B cell (primary cell): ENCODE data around the gene C2orf92. TPM values are rescaled to one million over a fixed set of nuclear protein-coding genes. Genes with fewer than 3 reads are reported as not detected.

ENCODE experiments used
- ATAC-seq: fragments of 200-7000 bp; cut with Tn5 transposase; one replicate; pipeline ENCODE4 v1.10.0; 2021; ENCODE audit warnings: low read depth, mild to moderate bottlenecking, moderate number of reproducible peaks, moderate library complexity
- CTCF ChIA-PET: fragments of 350-600 bp; sonication (Branson Sonifier 250); formaldehyde crosslinking; loops from one replicate; lab custom pipeline; 2021; ENCODE audit warnings: antibody characterized with exemption, inconsistent platforms; lab: Charles Lee
- POLR2A ChIA-PET: fragments of 350-600 bp; sonication (Branson Sonifier 250); formaldehyde crosslinking; loops from one replicate; lab custom pipeline; 2021; ENCODE audit warnings: antibody characterized with exemption; lab: Charles Lee
- DNase-seq: peaks from one replicate; pipeline ENCODE4 v3.0.0; 2013
- H2AFZ ChIP-seq: 2 replicates; pipeline ENCODE4 v1.6.1; 2012; ENCODE audit warnings: mild to moderate bottlenecking, low read depth, low read length; ENCODE audit not compliant: insufficient read depth, poor library complexity, severe bottlenecking
- H3K27ac ChIP-seq, 2 donors: 1 replicate in 1 of 2; 2 replicates in 1 of 2; pipeline ENCODE4 v1.5.1; 2012 to 2013; ENCODE audit warnings: low read length in 2 of 2, mild to moderate bottlenecking in 2 of 2, moderate library complexity in 1 of 2
- H3K27me3 ChIP-seq, 4 experiments: fragments of 200-600 bp in 1 of 4; sonication (generic) in 1 of 4; replicated peaks in 1 of 4; 1 replicate in 2 of 4; 2 replicates in 2 of 4; pipeline versions ENCODE4 v1.6.1 to v1.7.0; 2013 to 2016; ENCODE audit warnings: low read length in 3 of 4, mild to moderate bottlenecking in 2 of 4, mixed read lengths in 1 of 4, moderate library complexity in 1 of 4; ENCODE audit not compliant: insufficient read depth in 4 of 4, control insufficient read depth in 3 of 4; ENCODE audit errors: control extremely low read depth in 1 of 4
- H3K36me3 ChIP-seq, 2 experiments: replicated peaks in 1 of 2; 1 replicate in 1 of 2; 2 replicates in 1 of 2; pipeline versions ENCODE4 v1.6.1 to v1.7.1; 2013; ENCODE audit warnings: low read length in 1 of 2; ENCODE audit not compliant: insufficient read depth in 2 of 2, control insufficient read depth in 1 of 2; ENCODE audit errors: control extremely low read depth in 1 of 2, extremely low read depth in 1 of 2
- H3K4me1 ChIP-seq, 2 donors: fragments of 200-600 bp in 1 of 2; sonication (generic) in 1 of 2; 1 replicate in 1 of 2; 2 replicates in 1 of 2; pipeline versions ENCODE4 v1.5.1 to v1.6.1; 2013 to 2017; ENCODE audit warnings: low read length in 2 of 2; ENCODE audit not compliant: control insufficient read depth in 2 of 2, insufficient read depth in 2 of 2
- H3K4me2 ChIP-seq: replicated peaks from 2 replicates; pipeline ENCODE3; 2012; ENCODE audit warnings: mild to moderate bottlenecking, low read depth, low read length; ENCODE audit not compliant: poor library complexity, severe bottlenecking
- H3K4me3 ChIP-seq, 5 experiments: fragments of 200-600 bp in 1 of 5; sonication (generic) in 1 of 5; 1 replicate in 3 of 5; 2 replicates in 2 of 5; pipeline versions ENCODE4 v1.5.1 to v1.7.0; 2011 to 2016; ENCODE audit warnings: low read length in 4 of 5, mild to moderate bottlenecking in 4 of 5, low read depth in 2 of 5, control low read depth in 1 of 5, moderate library complexity in 1 of 5; ENCODE audit not compliant: insufficient read depth in 1 of 5; ENCODE audit errors: control extremely low read depth in 1 of 5, extremely low read depth in 1 of 5
- H3K79me2 ChIP-seq: fragments of 200-600 bp; sonication (generic); one replicate; pipeline ENCODE4 v1.6.0; 2016; ENCODE audit warnings: low read length; ENCODE audit not compliant: control insufficient read depth, insufficient read depth
- H3K9ac ChIP-seq: fragments of 200-600 bp; sonication (generic); 2 replicates; pipeline ENCODE4 v1.6.1; 2017; ENCODE audit warnings: mild to moderate bottlenecking, low read length, moderate library complexity
- H3K9me3 ChIP-seq, 3 donors: one replicate each; pipeline versions ENCODE4 v1.6.1 to v1.7.1; 2013; ENCODE audit warnings: low read length in 2 of 3; ENCODE audit not compliant: control insufficient read depth in 2 of 3, insufficient read depth in 1 of 3; ENCODE audit errors: control extremely low read depth in 1 of 3
- H4K20me1 ChIP-seq: 2 replicates; pipeline ENCODE4 v1.6.0; 2012; ENCODE audit warnings: mild to moderate bottlenecking, low read length; ENCODE audit not compliant: insufficient read depth, control insufficient read depth, poor library complexity, severe bottlenecking
- H3K27ac Mint-ChIP-seq: one replicate; pipeline ENCODE4 v1.8.0; 2021; ENCODE audit warnings: mixed read lengths
- H3K27me3 Mint-ChIP-seq: one replicate; pipeline ENCODE4 v1.8.0; 2021; ENCODE audit warnings: mixed read lengths
- H3K4me1 Mint-ChIP-seq: one replicate; pipeline ENCODE4 v1.8.0; 2021; ENCODE audit warnings: mixed read lengths
- H3K4me3 Mint-ChIP-seq: one replicate; pipeline ENCODE4 v1.8.0; 2021; ENCODE audit warnings: mixed read lengths
- H3K9me3 Mint-ChIP-seq: one replicate; pipeline ENCODE4 v1.8.0; 2022; ENCODE audit warnings: mixed read lengths; ENCODE audit not compliant: insufficient read depth
- EZH2 ChIP-seq: IDR thresholded peaks from 2 replicates; pipeline ENCODE4 v1.6.1; 2012; ENCODE audit warnings: borderline replicate concordance, low read depth, mild to moderate bottlenecking, moderate library complexity, low read length; ENCODE audit not compliant: insufficient read depth, poor library complexity, severe bottlenecking
- WGBS: methylation state at CpG from one replicate; pipeline ENCODE4 v1.1.5; 2013; ENCODE audit warnings: missing lambda C conversion rate; ENCODE audit not compliant: insufficient coverage; 5-methylcytosine and 5-hydroxymethylcytosine counted together
- intact Hi-C: fragments of 100-400 bp; cut with micrococcal nuclease; formaldehyde crosslinking; loops from one replicate; pipeline ENCODE4 v1.10.0; 2022
- polyA plus RNA-seq: library from polyadenylated mRNA; depleted of rRNA; stranded (reverse); fragments of >200 nt; gene quantifications from 2 replicates; pipeline ENCODE4 v1.2.3, GENCODE V29; 2012
- total RNA-seq, 2 donors: library from RNA; stranded (reverse); fragments of 120-200 nt in 1 of 2; gene quantifications; 1 replicate in 1 of 2; 2 replicates in 1 of 2; pipeline versions ENCODE4 v1.2.3 to v1.2.4, GENCODE V29; 2013 to 2022
- TF ChIP-seq, protein P1 (sequence below): fragments of 200-600 bp; IDR thresholded peaks from one replicate; pipeline ENCODE4 v1.8.0; 2022; ENCODE audit warnings: antibody characterized with exemption, mild to moderate bottlenecking

Gene C2orf92
- total and polyA plus RNA-seq, 2 donors (not counting 1 experiment from before 2014, with no cell fraction given): 15.3 to 18.9 TPM

GRCh38 chr2:97732436-97733340 lies 63.2 kb downstream of the C2orf92 start:
- Histone ChIP-seq H3K36me3 (no peaks in the 10 kb centered on the region), H3K4me3 (no peak overlapping the region), H3K4me1 (no peaks in the 10 kb centered on the region), H3K9ac (no peak overlapping the region), H3K27me3 (no peaks in the 10 kb centered on the region), H3K79me2 (no peaks in the 10 kb centered on the region), H3K27ac (no peak overlapping the region), H2AFZ (no peak overlapping the region), H3K4me2 (no peak overlapping the region), H4K20me1 (no peaks in the 10 kb centered on the region), H3K9me3 (peaks cover 0 to 11% (median 5%) of the 10 kb centered on the region in 3 donors)
- DNase-seq (no peak), ATAC-seq (no peak)
- H3K9me3 Mint-ChIP-seq: no peaks in the 10 kb centered on the region
- H3K4me3 Mint-ChIP-seq: no peak overlapping the region
- H3K27ac Mint-ChIP-seq: no peak overlapping the region
- POLR2A ChIA-PET: no interaction called here
- peaks cover 4% of the 10 kb centered on the region for H3K27me3 Mint-ChIP-seq
- 95% methylated on average over 26 of the region's 28 CpGs for WGBS
- intact Hi-C loops: no loop called here
- CTCF ChIA-PET: no interaction called here
- no peak for TF ChIP-seq EZH2
- TF ChIP-seq, protein P1, sequence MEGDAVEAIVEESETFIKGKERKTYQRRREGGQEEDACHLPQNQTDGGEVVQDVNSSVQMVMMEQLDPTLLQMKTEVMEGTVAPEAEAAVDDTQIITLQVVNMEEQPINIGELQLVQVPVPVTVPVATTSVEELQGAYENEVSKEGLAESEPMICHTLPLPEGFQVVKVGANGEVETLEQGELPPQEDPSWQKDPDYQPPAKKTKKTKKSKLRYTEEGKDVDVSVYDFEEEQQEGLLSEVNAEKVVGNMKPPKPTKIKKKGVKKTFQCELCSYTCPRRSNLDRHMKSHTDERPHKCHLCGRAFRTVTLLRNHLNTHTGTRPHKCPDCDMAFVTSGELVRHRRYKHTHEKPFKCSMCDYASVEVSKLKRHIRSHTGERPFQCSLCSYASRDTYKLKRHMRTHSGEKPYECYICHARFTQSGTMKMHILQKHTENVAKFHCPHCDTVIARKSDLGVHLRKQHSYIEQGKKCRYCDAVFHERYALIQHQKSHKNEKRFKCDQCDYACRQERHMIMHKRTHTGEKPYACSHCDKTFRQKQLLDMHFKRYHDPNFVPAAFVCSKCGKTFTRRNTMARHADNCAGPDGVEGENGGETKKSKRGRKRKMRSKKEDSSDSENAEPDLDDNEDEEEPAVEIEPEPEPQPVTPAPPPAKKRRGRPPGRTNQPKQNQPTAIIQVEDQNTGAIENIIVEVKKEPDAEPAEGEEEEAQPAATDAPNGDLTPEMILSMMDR: no peak
- H3K4me1 Mint-ChIP-seq: no peaks in the 10 kb centered on the region

GRCh38 chr2:97733341-97734035 lies 64.0 kb downstream of the C2orf92 start:
- ATAC-seq (no peak), DNase-seq (no peak)
- Histone ChIP-seq H3K4me1 (no peaks in the 10 kb centered on the region), H3K27me3 (no peaks in the 10 kb centered on the region), H3K4me3 (no peak overlapping the region), H3K36me3 (no peaks in the 10 kb centered on the region), H3K9ac (no peak overlapping the region), H2AFZ (no peak overlapping the region), H3K9me3 (peaks cover 0 to 11% (median 5%) of the 10 kb centered on the region in 3 donors), H4K20me1 (no peaks in the 10 kb centered on the region), H3K79me2 (no peaks in the 10 kb centered on the region), H3K27ac (no peak overlapping the region), H3K4me2 (no peak overlapping the region)
- Mint-ChIP-seq H3K9me3 (no peaks in the 10 kb centered on the region), H3K4me1 (no peaks in the 10 kb centered on the region), H3K4me3 (no peak overlapping the region), H3K27ac (no peak overlapping the region), H3K27me3 (peaks cover 4% of the 10 kb centered on the region)
- POLR2A ChIA-PET: no interaction called here
- CTCF ChIA-PET: no interaction called here
- WGBS: 90% methylated on average over 18 of the region's 20 CpGs
- TF ChIP-seq EZH2: no peak
- TF ChIP-seq, protein P1: no peak
- intact Hi-C loops: no loop called here
